Measurements from ENCODE around the gene GDAP1L1.

DNA sequence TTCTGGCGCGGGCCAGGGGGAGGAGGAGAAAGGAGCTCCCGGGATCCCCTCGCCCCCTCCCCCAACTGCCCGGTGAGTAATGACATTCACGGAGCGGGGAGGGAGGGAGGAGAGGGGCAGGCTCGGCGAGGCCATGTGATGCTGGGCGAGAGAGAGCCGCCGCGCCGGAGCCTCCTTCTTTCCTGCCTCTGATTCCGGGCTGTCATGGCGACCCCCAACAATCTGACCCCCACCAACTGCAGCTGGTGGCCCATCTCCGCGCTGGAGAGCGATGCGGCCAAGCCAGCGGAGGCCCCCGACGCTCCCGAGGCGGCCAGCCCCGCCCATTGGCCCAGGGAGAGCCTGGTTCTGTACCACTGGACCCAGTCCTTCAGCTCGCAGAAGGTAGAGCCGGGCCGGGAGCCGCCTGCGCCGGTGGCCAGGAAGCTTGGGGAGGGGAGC, at the start of gene GDAP1L1:
- TF ChIP-seq, protein P1, sequence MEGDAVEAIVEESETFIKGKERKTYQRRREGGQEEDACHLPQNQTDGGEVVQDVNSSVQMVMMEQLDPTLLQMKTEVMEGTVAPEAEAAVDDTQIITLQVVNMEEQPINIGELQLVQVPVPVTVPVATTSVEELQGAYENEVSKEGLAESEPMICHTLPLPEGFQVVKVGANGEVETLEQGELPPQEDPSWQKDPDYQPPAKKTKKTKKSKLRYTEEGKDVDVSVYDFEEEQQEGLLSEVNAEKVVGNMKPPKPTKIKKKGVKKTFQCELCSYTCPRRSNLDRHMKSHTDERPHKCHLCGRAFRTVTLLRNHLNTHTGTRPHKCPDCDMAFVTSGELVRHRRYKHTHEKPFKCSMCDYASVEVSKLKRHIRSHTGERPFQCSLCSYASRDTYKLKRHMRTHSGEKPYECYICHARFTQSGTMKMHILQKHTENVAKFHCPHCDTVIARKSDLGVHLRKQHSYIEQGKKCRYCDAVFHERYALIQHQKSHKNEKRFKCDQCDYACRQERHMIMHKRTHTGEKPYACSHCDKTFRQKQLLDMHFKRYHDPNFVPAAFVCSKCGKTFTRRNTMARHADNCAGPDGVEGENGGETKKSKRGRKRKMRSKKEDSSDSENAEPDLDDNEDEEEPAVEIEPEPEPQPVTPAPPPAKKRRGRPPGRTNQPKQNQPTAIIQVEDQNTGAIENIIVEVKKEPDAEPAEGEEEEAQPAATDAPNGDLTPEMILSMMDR (IDR thresholded peaks at IDR 0.05; ENCODE audit: poor library complexity): no peak
- no peak for TF ChIP-seq EZH2phosphoT487 (IDR thresholded peaks at IDR 0.05; ENCODE audit: low read depth, severe bottlenecking, unreplicated experiment)

All from hepatocyte (in vitro differentiated cells).